Measurements from ENCODE around the gene SAPCD1. TPM values are rescaled to one million over a fixed set of nuclear protein-coding genes. Genes with fewer than 3 reads are reported as not detected.
"Not testable (repeated sequence)": the region's sequence is repeated elsewhere in the genome, so short reads cannot be mapped to it uniquely, and the experiment has no call there.

The SAPCD1 gene
- total RNA-seq, 1 donor from 2014 or later = 0.47 TPM

DNA sequence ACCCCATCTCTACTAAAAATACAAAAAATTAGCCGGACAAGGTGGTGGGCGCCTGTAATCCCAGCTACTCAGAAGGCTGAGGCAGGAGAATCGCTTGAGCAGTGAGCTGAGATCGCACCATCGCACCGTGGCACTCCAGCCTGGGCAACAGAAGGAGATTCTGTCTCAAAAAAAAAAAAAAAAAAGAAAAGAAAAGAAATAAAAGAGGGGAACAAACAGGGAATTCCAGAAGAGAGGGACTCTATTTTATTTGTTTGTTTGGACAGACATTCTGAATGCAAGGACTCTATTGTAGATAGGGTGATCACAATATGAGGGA is 31.4 kb downstream of the SAPCD1 start:
- DNase-seq; ATAC-seq; intact Hi-C loops (cut with micrococcal nuclease): not testable (repeated sequence)

DNA sequence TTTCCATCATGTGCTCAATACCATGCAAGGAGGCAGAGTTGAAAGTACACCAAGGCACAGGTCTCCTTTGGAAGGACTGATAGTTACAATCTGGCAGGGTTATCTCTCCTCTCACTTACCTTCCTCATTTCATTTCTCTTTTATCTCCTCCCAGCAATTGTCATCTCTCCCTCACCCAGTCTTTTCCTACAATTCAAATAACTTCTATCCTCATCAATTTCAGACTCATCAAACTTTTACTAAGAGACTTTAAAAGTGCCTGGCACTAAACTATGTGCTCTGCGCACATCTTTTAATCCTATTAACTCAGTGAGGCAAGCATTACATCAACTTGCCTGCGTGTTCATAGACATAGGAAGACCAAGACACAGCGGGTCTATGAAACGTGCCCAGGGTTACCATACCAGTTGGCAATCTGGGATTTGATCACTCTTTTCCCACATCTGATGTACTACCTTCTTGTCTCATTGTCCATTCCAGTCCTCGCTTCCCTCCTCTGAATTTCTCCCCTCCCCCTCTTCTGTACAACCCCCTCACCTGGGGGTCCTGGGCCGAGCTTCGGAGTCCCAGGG is 31.9 kb downstream of the SAPCD1 start:
- intact Hi-C loops (cut with micrococcal nuclease) = no loop called here
- no peak for ATAC-seq
- peak; percentile 7 for DNase-seq

DNA sequence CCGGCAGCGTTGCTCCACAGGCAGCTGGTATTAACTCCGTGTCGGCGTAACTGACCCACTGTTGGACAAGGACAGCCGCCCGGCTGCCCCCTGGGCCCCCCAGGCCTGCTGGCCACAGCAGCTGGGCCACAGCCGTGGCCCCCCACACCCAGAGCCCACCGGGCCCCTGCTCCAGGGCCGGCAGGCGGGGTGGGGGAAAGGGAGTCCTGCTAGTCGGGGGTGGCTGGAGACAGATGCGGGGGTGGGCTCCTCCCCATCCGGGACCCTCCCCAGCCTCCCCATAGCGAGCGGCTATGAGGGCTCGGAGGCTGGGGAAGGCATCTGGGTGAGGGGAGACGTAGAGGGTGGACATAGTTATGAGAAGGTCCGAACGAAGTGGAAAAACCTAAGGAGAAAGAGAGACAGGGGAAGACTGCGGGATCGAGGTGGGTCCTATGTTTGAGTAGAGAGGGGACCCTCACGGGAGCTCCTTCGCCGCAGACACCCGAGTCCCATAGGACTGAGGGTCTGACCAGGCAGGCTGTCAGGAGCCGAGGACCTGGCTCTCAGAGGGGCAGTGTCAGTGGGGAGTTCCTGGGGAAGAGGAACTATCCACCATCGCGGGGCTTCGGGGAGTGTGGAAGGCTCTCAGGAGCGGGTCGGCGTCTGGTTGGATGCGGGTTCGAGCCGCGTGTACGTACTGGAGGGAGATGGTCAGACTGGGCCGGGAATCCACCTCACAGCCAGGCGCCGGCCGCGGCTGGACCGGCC is 32.6 kb downstream of the SAPCD1 start:
- intact Hi-C loops (cut with micrococcal nuclease) = no loop called here
- ATAC-seq (peak; percentile 9), DNase-seq (peak; percentile 33)

DNA sequence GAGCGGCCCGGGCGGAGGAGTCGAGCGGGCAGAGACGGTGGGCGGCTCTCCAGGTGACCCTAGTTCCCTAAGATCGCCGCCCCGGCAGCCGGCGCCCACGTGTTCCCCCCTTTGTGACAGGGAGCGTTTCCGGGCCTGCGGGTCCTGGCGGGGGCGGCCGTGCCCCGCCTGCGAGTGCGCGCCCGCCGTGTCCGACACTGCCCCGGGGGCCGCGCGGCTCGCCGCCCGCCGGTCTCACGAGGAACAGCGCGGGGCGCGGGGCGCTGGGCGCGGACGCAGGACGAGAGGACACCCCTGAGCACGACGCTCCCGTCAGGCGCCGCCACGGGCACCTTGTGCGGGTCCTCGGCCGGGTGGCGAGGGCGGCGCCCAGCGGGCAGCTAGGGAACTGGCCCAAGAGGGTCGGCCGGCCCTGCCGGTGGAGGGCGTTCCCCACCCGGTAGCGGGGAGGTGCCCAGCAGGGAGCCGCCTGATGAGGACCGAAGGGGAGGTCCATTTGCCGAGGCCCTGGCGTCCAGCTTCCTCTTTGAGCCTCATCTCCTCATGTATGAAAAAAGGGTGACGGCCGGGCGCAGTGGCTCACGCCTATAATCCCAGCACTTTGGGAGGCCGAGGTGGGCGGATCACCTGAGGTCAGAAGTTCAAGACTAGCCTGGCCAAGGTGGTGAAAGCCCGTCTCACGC is 33.3 kb downstream of the SAPCD1 start, which contains the start of gene VARS1:
Gene VARS1 (minus strand): TSS at position 137 of the 683 bp plus-strand sequence. CDS start 535 bp downstream, outside the sequence.
- ATAC-seq = peak; percentile 96
- intact Hi-C loops (cut with micrococcal nuclease) = no loop called here
- peak; percentile 96 for DNase-seq

DNA sequence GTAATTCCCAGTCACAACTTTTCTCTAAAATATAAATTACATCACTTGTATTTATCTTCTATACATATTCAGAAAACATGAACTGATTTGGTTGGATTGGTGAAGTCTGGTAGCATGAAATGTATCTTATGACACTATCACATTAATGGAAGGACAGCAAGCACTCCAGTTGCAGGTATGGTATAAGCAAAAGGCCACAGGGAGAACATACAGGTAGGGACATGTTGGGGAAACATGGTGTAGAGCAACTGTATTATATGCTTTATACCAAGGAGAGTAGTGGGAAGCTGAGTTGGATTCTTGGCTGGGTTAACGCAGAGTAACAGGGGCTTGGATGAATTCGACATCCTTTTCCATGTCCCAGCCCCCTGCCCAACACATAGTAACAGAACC is 34.5 kb downstream of the SAPCD1 start:
- no peak for DNase-seq
- intact Hi-C loops (cut with micrococcal nuclease) = no loop called here

DNA sequence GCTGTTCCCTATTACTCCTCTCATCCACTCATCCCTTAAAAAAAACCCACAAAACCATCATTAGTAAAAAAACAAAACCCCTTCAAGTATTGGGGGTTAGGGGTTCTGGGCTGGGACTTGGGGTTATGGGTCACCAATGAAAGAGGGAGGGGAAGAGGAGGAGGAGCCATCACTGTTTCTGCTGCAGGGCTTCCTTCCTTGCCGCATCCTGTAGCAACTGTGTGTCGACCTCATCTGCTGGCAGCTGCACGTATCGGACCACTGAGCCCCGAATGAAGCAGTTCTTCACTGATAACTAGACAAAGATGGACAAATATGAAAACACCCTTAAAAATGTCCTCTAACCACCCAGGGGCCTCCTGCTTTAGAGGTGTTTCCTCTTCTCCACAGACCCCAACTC is 35.1 kb downstream of the SAPCD1 start:
- no peak for DNase-seq
- no peak for ATAC-seq
- intact Hi-C loops (cut with micrococcal nuclease) = no loop called here

More for the DNA sequence above, 34.5 kb downstream of the SAPCD1 start:
- no peak for ATAC-seq

DNA sequence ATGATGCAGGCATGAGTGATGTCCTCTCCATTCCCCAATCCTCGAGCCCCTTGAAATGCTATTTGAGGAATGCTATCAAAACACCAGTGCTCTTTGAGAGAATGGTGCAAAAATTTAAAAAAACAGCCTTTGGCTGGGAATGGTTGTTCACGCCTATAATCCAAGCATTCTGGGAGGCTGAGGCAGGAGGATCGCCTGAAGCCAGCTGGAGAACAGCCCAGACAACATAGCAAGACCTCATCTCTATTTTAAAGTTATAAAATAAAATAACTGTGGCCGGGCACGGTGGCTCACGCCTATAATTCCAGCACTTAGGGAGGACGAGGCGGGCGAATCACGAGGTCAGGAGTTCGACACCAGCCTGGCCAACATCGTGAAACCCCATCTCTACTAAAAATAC is 37.3 kb downstream of the SAPCD1 start:
- ATAC-seq = no peak
- no peak for DNase-seq
- intact Hi-C loops (cut with micrococcal nuclease) = no loop called here

DNA sequence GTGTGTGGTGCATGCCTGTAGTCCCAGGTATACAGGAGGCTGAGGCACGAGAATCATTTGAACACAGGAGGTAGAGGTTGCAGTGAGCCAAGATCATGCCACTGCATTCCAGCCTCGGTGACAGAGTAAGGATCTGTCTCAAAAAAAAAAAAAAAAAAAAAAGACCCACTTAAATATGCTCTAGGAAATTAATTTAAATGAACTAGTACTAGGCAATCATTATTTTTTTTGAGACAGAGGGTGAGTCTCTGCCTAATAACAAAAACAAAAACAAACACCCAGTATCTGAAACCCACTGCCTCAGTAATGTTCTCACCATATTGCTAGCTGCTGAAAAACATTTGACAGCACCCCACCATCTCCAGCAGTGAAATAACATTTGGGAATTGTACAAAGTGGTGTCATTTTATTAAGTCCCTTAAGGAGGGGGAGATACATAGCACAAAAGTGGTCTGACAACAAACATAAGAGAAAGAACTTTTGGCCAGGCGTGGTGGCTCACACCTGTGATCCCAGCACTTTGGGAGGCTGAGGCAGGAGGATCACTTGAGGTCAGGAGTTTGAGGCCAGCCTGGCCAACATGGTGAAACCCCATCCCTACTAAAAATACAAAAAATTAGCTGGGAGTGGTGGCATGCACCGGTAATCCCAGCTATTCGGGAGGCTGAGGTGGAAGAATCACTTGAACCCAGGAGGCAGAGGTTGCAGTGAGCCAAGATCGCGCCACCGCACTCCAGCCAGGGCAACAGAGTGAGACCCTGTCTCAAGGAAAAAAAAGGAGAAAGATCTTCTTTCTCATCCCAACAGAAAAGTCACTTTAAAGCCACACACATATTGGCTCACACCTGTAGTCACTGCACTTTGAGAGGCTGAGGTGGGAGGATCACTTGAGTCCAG is 38.8 kb downstream of the SAPCD1 start:
- intact Hi-C loops (cut with micrococcal nuclease); DNase-seq; ATAC-seq: not testable (repeated sequence)

DNA sequence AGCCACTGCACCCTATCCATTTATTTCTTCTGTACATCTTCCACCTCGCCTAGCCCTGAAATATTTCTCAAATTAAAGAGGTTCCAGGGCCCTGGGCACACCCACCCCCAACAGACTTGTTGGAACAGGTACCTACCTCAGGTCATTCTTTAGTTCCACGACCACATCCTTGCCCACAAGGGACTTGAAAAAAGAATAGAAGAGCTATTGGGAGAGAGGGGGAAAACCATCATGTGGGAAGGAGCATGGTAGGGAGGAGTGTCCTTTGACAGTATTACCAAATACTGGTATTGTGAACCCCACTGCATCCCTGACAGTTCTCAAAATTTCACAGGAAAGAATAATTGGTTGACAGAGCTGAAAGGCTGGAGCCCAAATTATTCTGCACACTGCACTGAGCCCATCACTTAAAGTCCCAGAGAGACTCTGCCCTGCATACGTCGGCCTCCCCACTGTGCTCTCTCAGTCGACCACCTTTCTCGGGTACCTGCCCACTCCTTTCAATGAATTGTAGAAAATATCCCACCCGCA is 43.5 kb downstream of the SAPCD1 start:
- ATAC-seq (peak; percentile 2), DNase-seq (no peak)
- intact Hi-C loops (cut with micrococcal nuclease) = no loop called here

DNA sequence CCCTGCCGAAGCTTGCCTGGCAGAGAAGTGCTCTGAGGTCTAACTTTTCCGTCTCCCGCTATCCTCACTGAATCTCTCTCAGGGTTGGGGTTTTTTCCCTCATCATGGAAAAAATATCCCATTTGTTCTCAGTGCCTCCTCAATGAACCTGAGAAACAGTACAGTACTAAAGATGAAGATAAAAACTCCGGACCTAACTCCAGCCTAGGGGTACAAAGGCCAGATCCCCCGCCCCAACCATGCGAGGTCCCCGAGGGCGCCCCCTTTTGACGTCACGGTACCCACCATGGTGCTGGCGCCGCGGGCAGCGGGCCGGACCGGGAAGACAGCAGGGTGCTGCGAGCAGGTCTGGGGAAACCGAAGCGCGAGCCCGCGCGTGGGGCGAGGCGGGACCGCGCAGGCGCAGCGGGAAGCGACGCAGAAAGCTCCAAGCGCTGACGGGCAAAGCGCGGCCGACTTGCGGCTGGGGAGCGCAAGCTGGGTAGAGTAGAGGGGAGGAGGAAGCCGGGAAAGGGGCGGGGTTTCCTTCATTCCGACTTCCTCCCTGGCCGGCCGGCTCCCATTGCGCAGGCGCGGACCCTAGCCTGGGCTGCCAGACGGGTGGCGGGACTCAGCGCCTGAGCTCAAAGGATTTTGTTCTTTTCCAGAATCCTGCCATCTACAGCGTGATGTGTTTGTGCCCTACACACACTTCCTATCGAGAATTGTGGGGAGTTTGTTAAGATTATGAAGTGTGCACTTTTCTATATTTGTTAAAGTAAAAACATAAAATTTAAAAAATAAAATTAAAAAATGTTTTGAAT is 44.2 kb downstream of the SAPCD1 start, which contains the start of gene LSM2:
Gene LSM2 (minus strand): TSS at position 497 of the 803 bp plus-strand sequence. CDS start 209 bp downstream, at position 288.
- peak; percentile 98 for DNase-seq
- intact Hi-C loops (cut with micrococcal nuclease) = no loop called here
- ATAC-seq = peak; percentile 99

DNA sequence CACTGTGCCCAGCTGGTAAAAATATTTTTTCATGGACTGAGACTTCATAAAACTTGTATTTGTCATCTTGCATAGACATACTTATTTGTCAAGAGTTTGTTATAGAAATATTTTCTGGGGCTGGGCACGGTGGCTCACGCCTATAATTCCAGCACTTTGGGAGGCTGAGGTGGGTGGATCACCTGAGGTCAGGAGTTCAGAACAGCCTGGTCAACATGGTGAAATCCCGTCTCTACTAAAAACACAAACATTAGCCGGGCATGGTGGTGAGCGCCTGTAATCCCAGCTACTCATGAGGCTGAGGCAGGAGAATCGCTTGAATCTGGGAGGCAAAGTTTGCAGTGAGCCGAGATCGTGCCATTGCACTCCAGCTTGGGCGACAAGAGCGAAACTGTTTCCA is 46.1 kb downstream of the SAPCD1 start:
- DNase-seq; ATAC-seq; intact Hi-C loops (cut with micrococcal nuclease): not testable (repeated sequence)

DNA sequence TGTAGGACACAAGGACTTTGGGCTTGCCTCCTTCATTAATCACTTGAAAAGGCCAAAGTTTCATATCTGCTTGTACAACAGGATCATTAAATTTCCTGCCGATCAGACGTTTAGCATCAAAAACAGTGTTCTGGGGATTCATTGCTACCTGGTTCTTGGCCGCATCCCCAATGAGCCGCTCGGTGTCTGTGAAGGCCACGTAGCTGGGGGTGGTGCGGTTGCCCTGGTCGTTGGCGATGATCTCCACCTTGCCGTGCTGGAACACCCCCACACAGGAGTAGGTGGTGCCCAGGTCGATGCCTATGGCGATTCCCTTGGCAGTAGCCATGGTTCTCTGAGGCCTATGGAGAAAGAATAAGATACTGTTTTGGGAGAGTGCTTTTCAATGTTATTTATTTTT is 49.2 kb downstream of the SAPCD1 start:
- intact Hi-C loops (cut with micrococcal nuclease) = no loop called here
- DNase-seq (peak; percentile 27), ATAC-seq (no peak)

DNA sequence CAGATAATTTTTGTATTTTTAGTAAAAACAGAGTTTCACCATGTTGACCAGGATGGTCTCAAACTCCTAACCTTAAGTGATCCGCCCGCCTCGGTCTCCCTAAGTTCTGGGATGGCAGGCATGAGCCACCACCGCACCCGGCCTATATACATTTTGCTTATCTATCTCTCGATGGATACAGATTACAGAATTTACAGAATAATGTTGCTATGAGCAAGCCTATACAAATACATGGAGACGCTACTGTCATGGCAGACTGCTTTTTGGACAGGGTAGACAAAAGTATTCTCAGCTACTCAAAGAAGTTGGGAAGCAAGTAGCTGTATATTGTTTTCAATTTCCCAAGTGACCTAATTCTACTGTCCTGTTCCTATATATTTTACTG is 51.0 kb downstream of the SAPCD1 start:
- ATAC-seq = no peak
- intact Hi-C loops (cut with micrococcal nuclease) = no loop called here
- DNase-seq = no peak

Other genes with a start within 250 kb of the SAPCD1 start
- not detected for gene MCCD1, start 233.7 kb upstream of the SAPCD1 start, total RNA-seq
- gene DDX39B, start 220.7 kb upstream of the SAPCD1 start, total RNA-seq = 176 TPM
- gene ATP6V1G2, start 216.0 kb upstream of the SAPCD1 start, total RNA-seq = 2.1 TPM
- 12.7 TPM for gene NFKBIL1, start 215.0 kb upstream of the SAPCD1 start, total RNA-seq
- gene LTA, start 190.4 kb upstream of the SAPCD1 start, total RNA-seq = not detected
- 0.35 TPM for gene TNF, start 187.1 kb upstream of the SAPCD1 start, total RNA-seq
- gene LTB, start 180.2 kb upstream of the SAPCD1 start, total RNA-seq = 0.40 TPM
- gene LST1, start 176.4 kb upstream of the SAPCD1 start, total RNA-seq = 6.9 TPM
- gene NCR3, start 169.7 kb upstream of the SAPCD1 start, total RNA-seq = not detected
- 15.5 TPM for gene AIF1, start 147.4 kb upstream of the SAPCD1 start, total RNA-seq
- gene PRRC2A, start 141.9 kb upstream of the SAPCD1 start, total RNA-seq = 76.9 TPM
- gene BAG6, start 110.0 kb upstream of the SAPCD1 start, total RNA-seq = 283 TPM
- gene APOM, start 106.8 kb upstream of the SAPCD1 start, total RNA-seq = 2.4 TPM
- gene C6orf47, start 101.9 kb upstream of the SAPCD1 start, total RNA-seq = 18.6 TPM
- 19.2 TPM for gene GPANK1, start 97.7 kb upstream of the SAPCD1 start, total RNA-seq
- 111 TPM for gene CSNK2B, start 96.6 kb upstream of the SAPCD1 start, total RNA-seq
- gene LY6G5B, start 92.7 kb upstream of the SAPCD1 start, total RNA-seq = 3.9 TPM
- 1.8 TPM for gene LY6G5C, start 81.6 kb upstream of the SAPCD1 start, total RNA-seq
- 29.0 TPM for gene ABHD16A, start 59.3 kb upstream of the SAPCD1 start, total RNA-seq
- gene LY6G6F, start 55.8 kb upstream of the SAPCD1 start, total RNA-seq = not detected
- gene LY6G6D, start 47.3 kb upstream of the SAPCD1 start, total RNA-seq = not detected
- gene LY6G6C, start 40.9 kb upstream of the SAPCD1 start, total RNA-seq = not detected
- gene MPIG6B, start 39.3 kb upstream of the SAPCD1 start, total RNA-seq = 0.52 TPM
- gene DDAH2, start 33.4 kb upstream of the SAPCD1 start, total RNA-seq = 27.6 TPM
- gene CLIC1, start 26.1 kb upstream of the SAPCD1 start, total RNA-seq = 77.4 TPM
- 1.3 TPM for gene MSH5, start 22.7 kb upstream of the SAPCD1 start, total RNA-seq
- gene VWA7, start 14.7 kb downstream of the SAPCD1 start, total RNA-seq = 12.8 TPM
- gene VARS1, start 33.1 kb downstream of the SAPCD1 start, total RNA-seq = 22.5 TPM
- 20.1 TPM for gene LSM2, start 44.3 kb downstream of the SAPCD1 start, total RNA-seq
- 2.0 TPM for gene HSPA1L, start 52.6 kb downstream of the SAPCD1 start, total RNA-seq
- 341 TPM for gene HSPA1A, start 52.9 kb downstream of the SAPCD1 start, total RNA-seq
- gene HSPA1B, start 65.1 kb downstream of the SAPCD1 start, total RNA-seq = 233 TPM
- gene NEU1, start 100.2 kb downstream of the SAPCD1 start, total RNA-seq = 24.9 TPM
- not detected for gene SLC44A4, start 116.3 kb downstream of the SAPCD1 start, total RNA-seq
- gene EHMT2, start 135.0 kb downstream of the SAPCD1 start, total RNA-seq = 17.1 TPM
- gene ZBTB12, start 139.4 kb downstream of the SAPCD1 start, total RNA-seq = 3.3 TPM
- gene C2, start 165.1 kb downstream of the SAPCD1 start, total RNA-seq = 5.8 TPM
- gene CFB, start 183.4 kb downstream of the SAPCD1 start, total RNA-seq = 39.6 TPM
- 42.0 TPM for gene NELFE, start 196.3 kb downstream of the SAPCD1 start, total RNA-seq
- 31.5 TPM for gene SKIC2, start 196.5 kb downstream of the SAPCD1 start, total RNA-seq
- gene DXO, start 209.5 kb downstream of the SAPCD1 start, total RNA-seq = 11.5 TPM
- 96.3 TPM for gene C4A, start 219.4 kb downstream of the SAPCD1 start, total RNA-seq

Measured in left ventricle myocardium superior (tissue), 1 donor.